ENCODE measurements around the gene GCC2.
A peak's percentile ranks its signal among the peaks of the same experiment; 100 is the strongest.
"Not testable (repeated sequence)": the region's sequence is repeated elsewhere in the genome, so short reads cannot be mapped to it uniquely, and the experiment has no call there.

The GCC2 gene

GRCh38 chr2:108441712-108442111 lies 7.3 kb upstream of the GCC2 start:
- DNase-seq (ENCODE audit: low read depth), result no peak

DNA sequence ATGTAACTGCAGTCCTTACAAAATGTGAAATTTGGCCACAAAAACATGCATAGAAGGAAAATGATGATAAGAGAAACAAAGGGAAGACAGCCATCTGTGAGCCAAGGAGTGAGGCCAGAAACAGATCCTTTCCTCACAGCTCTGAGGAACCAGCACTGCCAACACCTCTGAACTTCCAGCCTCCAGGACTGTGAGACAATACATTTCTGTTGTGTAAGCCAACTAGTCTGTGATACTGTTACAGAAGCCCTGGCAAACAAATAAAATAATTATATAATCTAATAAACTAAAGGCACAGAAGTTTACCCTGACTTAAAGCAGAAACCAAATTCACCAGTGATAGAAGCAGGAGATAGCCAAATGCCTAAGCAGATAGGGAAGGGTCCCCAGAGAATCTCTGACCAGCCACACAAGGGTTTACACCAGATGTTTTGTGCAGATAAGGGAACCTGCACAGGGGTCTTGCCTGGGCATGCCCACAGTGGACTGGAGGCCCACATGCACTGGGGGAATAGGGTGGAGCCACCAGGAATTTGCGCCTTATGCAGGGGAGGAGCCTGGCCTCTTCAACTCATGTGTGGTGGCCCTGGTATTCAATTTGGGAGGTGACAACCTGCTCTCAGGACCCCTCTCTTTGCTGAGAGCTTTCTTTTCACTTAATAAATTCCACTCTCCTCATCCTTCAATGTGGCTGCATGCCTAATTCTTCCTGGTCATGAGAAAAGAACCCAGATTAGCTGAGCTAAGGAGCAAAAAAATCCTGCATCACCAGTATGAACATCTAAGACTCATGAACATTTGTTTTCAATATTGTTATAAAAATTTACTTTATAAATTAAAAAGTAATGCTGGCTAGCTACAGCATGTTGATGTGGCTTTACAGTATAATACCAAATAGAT lies 3.8 kb upstream of the GCC2 start:
- DNase-seq (ENCODE audit: low read depth), result no peak

DNA sequence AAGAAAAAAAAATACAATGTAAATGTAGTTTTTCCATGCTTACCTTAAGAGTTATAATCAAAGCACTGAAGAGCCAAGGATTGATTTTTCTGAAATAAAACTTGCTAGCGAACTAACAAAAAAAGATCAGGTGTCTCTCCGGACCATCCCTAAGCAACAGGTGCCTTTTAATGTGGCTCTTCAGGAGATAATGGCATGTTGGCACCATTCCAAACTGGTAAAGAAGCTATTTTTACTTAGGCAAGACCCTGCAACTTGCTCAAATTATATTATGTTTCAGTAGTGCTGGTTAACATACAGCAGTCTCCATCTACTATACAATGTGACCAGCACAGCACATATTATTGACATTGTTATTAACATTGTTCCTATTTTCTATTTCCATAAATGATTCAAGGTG lies 2.3 kb upstream of the GCC2 start:
- no peak for DNase-seq (ENCODE audit: low read depth)

DNA sequence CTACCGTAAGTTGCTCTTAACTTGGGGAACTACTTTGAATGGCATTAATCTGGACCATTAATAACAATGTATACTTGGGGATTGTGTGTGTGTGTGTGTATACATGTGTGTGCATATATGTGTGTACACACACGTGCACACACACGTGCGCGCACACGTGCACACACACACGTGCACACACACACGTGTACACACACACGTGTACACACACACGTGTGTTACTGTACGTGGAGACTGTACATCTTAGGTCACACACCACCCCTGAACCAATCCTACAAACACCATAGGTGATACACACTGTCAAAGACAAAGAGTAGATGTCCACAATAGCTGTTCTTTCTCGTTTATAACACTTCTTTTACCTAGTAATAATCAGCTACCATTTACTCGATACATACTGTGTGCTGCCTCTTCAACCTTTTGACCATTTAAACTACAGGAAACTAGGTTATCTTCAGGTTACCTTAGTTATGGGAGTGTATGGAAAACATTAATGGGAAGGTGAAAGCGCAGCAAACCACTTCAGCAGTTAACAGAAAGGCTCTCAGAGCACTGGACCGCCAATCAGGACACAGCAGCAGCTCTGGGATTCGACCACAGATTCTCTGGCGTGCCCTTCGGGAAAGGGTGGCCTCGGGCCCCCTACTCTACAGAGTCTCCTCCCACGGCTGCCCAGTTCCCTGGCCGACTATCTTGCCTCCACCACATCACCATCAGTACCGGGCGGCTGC lies 894 bp upstream of the GCC2 start:
- no peak for DNase-seq (ENCODE audit: low read depth)

DNA sequence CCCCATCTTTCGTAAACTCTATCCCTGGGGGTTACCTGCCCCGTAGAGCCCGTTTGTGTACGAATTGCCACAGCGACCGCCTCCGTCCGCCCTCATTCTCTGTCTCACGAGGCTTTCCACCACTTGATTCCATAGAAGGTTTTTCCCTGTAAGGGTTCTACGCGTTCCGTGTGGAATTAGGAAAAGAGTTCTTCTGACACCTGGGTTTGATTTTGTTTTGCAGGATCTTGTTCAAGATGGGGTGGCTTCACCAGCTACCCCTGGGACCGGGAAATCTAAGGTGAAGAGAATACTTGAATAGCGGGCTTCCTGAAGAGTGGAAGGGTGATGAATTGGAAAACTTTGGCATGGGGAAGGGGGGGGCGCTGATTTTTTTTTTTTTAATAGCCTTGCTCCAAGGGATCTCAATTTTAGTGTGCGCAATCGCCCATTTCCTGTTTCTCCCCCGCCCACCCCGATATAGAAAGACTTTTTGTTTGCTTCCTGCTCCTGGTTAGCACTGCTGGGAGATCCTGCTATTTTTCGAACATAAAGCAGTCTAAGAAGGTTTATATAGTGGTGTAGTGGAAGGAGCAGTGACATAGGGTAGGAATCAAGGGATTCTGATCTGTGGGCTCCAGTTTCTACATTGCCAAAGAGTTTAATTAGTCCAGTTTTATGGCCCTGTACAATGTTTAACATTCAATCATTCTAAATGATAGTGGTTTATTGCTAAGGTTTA lies 564 bp downstream of the GCC2 start:
- peak; percentile 54 for DNase-seq (ENCODE audit: low read depth)

DNA sequence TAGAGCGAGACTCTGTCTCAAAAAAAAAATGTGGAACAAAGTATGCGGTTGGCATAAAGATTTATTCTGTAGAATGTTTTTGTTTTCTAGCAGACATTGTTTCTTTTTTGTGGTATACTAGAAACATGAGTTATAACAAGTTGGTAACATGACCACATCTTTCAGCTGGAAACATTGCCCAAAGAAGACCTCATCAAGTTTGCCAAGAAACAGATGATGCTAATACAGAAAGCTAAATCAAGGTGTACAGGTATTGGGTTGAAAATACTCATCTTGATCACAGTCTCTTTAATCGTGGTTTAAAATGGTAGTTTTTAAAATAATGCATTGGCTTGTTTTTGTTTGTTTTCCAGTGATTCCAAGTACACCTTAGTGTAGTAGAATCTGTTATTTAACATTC lies 1.9 kb downstream of the GCC2 start:
- no peak for DNase-seq (ENCODE audit: low read depth)

GRCh38 chr2:108451976-108452375 lies 3.0 kb downstream of the GCC2 start:
- DNase-seq (ENCODE audit: low read depth), result no peak

DNA sequence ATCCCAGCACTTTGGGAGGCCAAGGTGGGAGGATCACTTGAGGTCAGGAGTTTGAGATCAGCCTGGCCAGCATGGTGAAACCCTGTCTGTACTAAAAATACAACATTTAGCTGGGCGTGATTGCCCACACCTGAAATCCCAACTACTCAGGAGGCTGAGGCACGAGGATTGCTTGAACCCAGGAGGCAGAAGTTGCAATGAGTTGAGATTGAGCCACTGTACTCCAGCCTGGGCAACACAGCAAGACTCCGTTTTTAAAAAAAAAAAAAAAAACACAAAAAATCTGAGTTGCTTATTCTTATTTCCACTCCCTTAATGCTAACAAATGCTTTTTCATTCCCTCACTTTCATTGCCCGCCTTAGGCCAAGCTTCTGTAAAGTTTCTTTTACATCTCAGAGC lies 4.5 kb downstream of the GCC2 start:
- not testable (repeated sequence) for DNase-seq (ENCODE audit: low read depth)

DNA sequence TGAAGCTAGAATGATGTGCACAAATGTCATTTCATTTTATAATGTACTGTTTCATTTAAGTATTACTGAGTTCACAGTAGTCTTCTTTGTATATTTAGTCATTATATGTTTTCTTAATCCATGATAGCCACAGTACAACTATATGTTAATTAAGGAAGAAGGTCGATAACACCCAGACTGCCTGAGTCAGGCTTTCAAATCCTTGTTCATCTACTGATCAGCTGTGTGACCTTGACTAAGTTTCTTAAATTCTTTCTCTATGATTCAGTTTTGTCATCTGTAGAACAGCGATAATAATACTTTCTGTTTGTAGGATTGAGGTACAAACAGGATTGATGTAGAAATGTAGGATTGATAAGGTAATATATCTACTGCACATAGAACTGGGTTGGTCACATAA lies 5.4 kb downstream of the GCC2 start:
- no peak for DNase-seq (ENCODE audit: low read depth)

DNA sequence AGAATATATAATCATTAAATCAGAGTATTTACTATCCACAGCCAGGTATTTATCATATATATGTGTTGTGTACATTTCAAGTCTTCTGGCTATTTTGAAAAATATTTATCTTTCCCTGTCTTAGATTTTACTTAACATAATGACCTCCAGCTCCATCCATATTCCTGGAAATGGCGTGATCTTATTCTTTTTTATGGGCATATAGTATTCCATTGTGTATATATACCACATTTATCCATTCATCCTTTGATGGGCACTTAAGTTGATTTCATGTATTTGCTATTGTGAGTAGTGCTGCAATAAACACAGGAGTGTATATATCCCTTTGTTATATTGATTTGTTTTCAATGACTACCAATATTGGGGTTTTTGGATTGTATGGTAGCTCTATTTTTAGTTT lies 6.6 kb downstream of the GCC2 start:
- DNase-seq (ENCODE audit: low read depth), result no peak

DNA sequence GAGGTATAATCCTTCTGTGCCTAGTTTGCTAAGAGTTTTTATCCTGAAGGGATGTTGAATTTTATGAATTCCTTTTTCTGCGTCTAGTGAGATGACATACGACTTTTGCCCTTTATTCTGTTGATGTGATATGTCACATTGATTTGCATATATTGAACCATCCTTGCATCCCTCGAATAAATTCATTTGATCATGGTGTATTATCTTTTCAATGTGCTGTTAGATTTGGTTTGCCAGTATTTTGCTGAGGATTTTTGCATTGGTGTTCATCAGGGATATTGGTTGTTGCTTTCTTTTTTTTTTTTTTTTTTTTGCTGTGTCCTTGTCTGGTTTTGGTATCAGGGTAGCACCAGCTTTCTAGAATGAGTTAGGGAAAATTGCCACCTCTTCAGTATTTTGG lies 9.1 kb downstream of the GCC2 start:
- DNase-seq (ENCODE audit: low read depth), result no peak

GRCh38 chr2:108459441-108459840 lies 10.4 kb downstream of the GCC2 start:
- DNase-seq (ENCODE audit: low read depth), result no peak

DNA sequence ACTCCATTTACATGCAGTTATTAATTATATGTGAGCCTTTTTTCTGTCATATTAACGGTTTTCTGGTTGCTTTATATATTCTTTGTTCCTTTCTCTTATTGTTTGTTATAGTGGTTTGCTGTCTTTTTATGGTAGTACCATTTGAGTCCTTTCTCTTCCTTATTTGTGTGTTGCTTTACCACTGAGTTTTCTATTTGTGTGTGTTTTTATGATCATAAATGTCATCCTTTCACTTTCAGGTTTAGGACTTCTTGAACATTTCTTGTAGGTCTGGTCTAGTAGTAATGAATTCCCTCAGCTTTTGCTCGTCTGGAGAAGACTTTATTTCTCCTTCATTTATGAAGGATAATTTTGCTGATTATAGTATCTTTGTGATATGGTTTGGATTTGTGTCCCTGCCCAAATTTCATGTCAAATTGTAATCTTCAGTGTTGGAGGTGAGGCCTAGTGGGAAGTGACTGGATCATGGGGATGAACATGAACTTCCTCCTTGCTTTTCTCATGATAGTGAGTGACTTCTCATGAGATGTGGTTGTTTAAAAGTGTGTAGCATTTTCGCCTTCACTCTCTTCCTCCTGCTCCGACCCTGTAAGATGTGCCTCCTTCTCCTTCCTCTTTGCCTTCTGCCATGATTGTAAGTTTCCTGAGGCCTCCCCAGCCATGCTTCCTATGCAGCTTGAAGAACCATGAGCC lies 11.5 kb downstream of the GCC2 start:
- no peak for DNase-seq (ENCODE audit: low read depth)

GRCh38 chr2:108477099-108477498 lies 28.1 kb downstream of the GCC2 start:
- no peak for DNase-seq (ENCODE audit: low read depth)

DNA sequence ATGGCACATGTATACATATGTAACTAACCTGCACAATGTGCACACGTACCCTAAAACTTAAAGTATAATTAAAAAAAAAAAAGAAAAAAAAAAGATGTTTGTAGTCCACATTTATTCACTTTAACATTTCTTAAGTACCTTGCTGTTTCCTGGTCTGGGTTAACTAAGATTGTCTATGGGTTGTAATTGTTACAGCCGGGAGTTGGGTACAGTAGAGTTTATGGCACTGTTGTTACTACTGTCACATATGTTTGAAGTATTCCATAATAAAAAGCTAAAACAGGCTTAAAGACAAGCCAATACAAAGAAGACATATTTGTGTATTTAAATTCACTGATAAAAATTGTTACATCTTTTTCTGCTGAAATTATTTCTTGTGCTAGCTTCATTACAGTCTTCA lies 36.2 kb downstream of the GCC2 start:
- no peak for DNase-seq (ENCODE audit: low read depth)

DNA sequence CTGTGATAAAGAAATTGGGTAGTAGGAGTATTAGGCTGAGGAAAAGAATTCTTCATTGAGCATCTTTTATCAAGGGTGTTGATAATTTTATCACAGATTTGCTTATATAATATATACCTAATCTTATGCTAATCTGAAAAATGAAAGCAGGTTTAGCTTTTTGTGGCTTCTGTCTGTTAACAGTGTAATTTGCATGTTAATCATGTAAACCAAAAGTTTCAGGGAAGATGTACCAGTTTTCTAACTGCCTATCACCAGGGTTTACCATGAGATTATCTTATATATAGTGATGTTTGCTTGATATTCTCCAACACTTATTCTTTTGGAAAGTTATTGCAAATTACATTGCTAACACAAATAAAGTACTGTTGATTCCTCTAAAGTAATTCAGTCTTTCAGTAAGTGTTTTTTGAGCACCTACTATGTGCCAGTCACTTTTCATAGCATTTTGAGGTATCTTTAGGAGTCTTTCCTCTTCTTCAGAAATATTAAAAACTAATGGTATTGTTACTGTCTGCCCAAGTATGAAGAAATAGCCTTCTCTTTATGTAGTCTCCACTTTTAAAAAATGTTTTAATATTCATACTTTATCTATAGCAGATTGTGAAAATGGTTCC lies 41.6 kb downstream of the GCC2 start:
- no peak for DNase-seq (ENCODE audit: low read depth)

- no peak for DNase-seq (ENCODE audit: low read depth)
These were observed 42.8 kb downstream of the GCC2 start for GRCh38 chr2:108491848-108492247.

DNA sequence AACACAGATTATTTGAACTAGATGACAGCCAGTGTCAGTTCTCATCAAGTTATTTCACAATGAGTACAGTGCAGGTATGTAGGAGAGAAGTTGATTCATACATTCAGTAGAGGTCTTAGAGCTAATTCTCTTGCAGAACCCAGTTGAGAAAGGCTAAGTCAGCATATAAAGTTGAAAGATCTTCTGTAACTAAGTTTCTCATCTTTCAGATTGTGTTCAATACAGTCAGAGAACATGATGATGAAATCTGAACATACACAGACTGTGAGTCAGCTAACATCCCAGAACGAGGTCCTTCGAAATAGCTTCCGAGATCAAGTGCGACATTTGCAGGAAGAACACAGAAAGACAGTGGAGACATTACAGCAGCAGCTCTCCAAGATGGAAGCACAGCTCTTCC lies 43.4 kb downstream of the GCC2 start:
- peak; percentile 86 for DNase-seq (ENCODE audit: low read depth)

DNA sequence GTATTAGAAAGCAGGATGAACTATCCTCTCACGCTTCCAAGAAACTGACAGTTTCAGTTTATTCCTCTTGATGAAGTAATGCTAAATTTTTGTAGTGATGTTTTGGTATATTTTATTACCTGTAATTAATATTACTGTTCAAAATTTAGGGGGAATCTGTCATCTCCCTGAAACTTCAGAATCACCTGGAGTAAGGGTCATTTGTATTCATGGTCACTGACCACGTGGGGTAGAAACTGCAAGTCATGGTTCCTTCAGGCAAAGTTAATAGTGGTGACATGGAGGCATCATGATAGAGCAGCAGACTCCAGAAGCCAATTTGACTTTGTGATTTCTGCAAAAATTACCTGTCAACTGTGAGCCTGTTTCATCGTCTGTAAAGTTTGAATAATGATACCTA lies 47.2 kb downstream of the GCC2 start:
- not testable (repeated sequence) for DNase-seq (ENCODE audit: low read depth)

GRCh38 chr2:108507620-108508019 lies 58.6 kb downstream of the GCC2 start:
- peak; percentile 26 for DNase-seq (ENCODE audit: low read depth)

DNA sequence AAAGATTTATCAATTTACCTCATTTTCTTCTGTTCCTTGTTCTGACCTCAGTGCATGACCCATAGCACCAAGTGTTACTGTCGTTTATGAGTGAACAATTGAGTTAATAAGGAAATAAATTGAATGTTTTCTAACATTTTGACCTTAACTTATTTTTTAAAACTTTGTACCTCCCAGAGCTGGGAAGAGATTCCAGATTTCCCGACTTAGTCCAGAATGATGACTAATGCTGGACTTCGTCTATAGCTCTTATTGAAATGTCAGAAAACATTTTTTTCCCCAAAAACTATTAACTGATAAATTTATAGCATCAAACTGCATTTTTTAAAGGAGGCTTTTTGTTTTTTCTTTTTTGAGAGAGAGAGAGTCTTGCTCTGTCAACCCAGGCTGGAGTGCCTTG lies 63.4 kb downstream of the GCC2 start:
- peak; percentile 28 for DNase-seq (ENCODE audit: low read depth)

DNA sequence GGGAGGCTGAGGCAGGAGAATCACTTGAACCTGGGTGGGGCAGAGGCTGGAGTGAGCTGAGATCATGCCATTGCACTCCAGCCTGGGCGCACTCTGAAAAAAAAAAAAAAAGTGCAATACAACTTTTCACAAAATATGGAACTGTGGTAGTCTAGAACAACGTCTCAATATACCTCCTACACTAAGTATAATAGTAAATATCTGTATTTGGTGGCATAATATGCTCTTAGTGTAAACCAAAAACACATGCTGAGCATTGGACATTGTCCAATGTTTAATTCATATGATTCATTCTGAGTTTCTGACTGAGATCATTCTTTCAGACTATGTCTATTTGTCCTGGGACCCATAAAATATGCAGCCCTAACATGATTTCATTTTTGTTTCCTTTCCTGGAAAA lies 65.5 kb downstream of the GCC2 start:
- peak; percentile 15 for DNase-seq (ENCODE audit: low read depth)
